Measurements from ENCODE around the gene CNTNAP2.

CNTNAP2 gene

DNA sequence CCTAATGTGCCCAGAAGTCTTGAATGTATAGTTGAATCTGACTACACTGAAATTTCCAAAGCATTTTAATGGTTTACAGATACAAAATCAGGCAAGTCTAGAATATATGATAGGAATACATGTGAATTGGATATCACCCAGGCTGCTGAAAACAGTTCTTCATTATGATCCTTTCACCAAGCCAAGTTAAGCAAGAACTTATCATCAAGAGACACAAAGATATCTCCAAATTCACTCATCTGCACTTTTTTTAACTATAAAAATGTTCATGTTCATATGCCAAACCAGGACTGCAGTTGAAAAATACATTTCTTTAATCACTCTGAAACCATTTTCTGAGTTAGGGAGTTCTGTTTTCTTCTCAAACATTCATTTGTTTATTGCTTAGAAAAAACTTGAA lies 2061.4 kb downstream of the CNTNAP2 start:
- DNase-seq (ENCODE audit: low read depth) = no peak
- H3K4me3 ChIP-seq (ENCODE audit: low read depth, low read length) = no peak overlapping the region

DNA sequence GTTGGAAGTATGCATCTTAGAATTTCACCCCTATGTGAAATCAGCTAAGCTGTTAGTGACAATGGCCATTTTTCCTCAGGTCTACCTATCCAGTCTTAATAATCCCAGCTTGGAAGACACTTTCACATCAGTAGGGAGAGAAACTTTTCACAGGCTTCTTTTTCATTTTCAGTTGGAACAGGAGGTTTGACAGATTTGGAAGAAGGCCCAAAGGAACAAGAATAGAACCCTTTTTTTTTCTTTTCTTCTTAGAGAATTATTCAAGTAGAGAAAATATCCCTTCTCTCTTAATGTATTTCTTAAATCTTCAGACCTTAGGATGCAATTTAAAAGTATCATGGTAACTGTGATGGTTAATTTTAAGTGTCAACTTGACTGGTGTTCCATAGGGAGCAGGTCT lies 2063.5 kb downstream of the CNTNAP2 start:
- H3K4me3 ChIP-seq (ENCODE audit: low read depth, low read length) = no peak overlapping the region
- DNase-seq (ENCODE audit: low read depth) = no peak

DNA sequence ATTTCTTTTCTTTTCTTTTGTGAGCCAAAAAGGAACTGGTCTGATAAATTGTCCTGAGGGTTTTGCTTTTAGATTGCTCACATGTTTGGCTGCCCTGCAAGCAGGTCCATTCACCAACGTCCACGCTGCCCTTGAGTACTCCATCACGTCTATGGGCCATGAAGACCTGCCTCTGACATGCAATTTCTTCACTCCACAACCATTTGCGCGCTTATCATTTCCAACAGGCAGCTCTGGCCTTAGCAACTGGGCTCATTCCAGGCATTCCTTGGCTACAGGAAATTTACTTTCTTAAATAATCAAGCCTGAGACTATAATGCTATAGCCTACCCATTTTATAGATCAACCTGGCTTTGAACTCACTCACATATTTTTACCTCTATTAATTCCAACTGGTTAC lies 2065.7 kb downstream of the CNTNAP2 start:
- no peak for DNase-seq (ENCODE audit: low read depth)
- no peak overlapping the region for H3K4me3 ChIP-seq (ENCODE audit: low read depth, low read length)

DNA sequence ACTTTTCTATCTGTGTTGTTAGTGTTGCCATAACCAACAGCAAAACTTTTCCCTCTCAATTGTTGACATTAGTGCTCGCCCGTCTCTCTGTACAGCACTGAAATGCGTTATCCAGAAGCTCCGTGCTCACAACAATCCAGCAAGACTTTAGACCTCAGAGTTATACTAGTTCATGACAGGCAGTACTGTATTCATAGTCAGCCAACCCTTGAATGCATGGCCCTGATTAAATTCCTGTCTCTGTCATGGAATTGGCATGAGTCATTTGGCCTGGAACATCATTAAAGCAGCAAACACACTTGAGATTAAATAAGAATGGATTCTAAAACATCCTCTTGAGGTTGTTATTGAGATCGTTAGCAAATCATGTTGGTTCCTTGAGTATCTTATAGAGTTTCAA lies 2068.4 kb downstream of the CNTNAP2 start:
- DNase-seq (ENCODE audit: low read depth) = no peak
- no peak overlapping the region for H3K4me3 ChIP-seq (ENCODE audit: low read depth, low read length)

DNA sequence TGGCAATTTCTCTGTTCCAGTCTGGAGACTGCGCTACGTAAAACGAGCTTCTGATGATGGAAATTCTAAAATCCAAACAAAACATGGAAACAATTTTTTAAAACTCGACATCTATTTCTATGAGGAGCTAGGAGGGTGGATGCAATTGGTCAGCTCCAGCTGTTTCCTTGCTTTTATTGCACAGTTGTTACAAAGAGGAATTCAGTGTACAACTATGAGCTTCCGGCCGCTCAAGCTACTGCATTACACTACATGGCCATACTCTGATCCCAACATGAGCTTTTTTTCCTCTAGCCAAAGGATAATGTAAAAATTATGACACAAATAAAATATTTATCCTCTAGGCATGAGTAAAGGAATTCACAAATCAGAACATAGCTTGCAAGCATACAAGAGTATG lies 2070.9 kb downstream of the CNTNAP2 start:
- no peak for DNase-seq (ENCODE audit: low read depth)
- no peak overlapping the region for H3K4me3 ChIP-seq (ENCODE audit: low read depth, low read length)

DNA sequence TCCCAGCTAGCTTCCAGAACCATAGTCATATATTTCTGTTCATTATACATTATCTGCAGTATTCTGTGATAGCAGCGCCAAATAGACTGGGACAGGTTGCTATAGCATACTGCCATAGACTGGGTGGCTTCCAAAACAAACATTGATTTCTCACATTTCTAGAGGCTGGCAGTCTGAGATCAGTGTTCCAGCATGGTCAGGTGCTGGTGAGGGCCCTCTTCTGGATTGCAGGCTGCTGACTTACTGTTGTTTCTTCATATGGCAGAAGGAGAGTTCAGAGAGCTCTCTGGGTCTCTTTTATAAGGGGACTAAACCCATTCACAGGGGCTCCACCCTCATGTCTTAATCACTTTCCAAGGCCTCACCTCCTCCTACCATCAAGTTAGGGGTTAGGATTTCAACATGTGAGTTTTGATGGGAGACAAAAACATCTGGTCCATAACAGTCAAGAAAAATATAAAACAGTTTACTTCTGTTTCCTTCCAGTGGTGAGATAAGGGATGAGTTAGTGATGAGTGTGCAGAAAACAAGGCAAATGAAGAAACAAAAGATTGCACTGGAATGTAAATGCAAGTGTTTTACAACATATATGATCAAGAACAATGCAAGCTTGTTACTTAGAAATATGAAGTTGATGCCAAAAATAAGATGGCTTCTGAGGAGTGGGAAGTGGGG lies 2074.9 kb downstream of the CNTNAP2 start:
- H3K4me3 ChIP-seq (ENCODE audit: low read depth, low read length) = no peak overlapping the region
- DNase-seq (ENCODE audit: low read depth) = no peak

DNA sequence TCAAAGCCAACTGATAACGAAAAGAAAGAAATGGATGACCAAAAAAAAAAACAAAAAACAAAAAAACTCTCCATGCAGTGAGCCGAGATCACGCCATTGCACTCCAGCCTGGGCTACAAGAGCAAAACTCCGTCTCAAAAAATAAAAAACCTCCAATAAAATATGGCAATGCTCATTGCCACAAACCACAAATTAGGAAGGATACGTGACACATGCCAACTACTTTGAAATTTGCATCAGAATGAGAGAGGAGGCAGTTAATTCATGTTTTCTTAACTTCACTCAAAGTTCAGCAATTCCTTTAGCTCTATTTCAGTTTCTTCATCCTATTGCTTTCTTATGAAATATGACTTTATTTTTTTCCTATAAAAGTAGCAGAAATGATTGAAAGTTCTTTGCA lies 2075.9 kb downstream of the CNTNAP2 start:
- no peak for DNase-seq (ENCODE audit: low read depth)
- H3K4me3 ChIP-seq (ENCODE audit: low read depth, low read length) = no peak overlapping the region

DNA sequence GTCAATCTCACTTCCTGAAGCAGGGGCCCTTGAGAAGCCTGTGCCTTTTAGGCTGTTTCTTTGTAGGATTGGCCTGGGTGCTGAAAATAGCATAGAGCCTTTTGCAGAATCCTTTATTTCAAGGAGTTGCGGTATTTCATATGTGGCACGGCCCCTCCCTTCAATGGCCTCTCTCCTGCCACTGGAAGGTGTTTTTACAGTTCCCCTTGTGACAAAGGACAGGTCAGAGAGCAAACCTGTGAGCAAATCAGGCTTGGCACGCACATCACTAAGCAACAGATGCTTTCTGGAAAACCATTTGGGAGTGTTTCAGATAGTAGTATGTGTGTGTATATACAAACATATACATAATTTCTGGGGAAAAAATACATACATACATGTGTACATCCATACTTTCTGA lies 2085.4 kb downstream of the CNTNAP2 start:
- no peak for DNase-seq (ENCODE audit: low read depth)
- no peak overlapping the region for H3K4me3 ChIP-seq (ENCODE audit: low read depth, low read length)

DNA sequence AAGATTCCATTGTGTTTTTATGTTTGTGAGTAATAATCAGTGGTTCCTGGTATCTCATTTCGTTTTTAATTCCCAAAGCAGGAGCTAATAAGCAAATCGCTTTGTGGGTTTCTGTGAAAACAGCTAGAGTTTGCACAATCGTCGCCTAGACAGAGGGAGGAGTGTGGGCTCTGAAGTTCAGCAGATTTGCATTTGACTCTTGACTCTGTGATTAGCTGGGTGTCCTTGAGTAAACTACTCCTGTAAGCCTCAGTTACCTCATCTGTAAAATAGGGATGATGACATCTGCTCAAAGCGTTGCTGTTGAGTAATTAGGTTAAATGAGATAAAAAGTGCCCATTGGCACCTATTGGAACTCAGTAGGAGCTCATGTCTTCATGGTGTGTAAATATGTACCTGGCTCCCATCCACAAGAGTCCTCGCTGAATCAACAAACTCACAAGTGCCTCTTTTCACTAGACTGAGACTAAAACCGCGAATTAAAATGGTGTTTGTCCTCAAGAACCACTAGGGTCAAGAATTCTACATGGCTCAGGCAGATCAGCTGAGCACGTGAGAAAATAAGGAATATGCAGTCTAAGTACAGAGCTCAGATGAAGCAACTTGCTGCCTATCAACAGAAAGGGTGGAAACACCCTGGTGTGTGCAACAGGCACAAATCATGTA lies 2088.2 kb downstream of the CNTNAP2 start:
- no peak for DNase-seq (ENCODE audit: low read depth)
- H3K4me3 ChIP-seq (ENCODE audit: low read depth, low read length) = no peak overlapping the region

DNA sequence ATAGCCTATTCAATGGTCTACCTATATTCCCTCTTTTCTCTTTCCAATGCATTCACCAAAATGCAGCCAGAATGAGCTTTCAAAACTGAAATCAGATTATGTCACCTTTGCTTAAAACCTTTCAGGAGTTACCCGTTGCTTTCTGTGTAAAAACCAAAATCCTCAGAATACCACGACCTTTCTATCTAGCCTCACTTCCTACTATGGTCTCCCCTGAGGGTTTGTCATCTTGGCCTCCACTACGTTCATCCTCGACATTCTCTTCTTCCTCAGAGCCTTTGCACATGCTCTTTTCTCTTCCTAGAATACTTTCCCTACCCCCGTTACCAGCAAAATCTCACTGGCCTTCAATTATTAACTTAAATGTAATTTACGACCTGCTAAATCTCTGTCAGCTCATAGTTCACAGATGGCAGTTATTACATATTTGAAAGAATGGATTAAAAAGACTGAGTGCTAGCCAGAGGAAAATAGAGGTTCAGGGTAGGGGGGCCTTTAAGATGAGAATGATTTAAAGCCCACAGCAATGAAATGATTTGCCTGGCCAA lies 2093.1 kb downstream of the CNTNAP2 start:
- DNase-seq (ENCODE audit: low read depth) = no peak
- no peak overlapping the region for H3K4me3 ChIP-seq (ENCODE audit: low read depth, low read length)

DNA sequence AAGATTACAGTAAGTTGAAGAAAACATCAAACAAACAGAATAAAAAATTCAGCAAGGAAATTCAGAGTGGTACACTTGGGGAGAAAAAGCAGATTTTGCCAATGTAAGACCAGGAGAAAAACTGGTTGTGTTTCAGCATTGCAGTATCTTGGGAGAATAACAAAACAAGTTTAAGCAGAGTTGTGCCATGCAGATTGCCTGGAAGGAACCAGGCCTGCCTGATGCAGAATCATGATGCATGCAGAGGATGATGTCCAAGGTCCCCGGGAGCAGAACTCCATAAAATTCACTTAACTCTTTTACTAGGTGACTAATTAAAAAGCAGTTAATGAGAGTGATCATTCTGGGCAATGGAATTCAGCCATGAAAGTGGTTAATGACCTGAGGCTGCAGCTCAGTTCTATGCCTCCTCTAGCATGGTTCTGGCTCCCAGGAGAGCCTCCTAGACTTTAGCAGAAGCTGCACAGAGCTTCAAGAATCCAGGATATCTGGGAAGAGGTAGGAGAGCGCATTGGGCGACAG lies 2094.3 kb downstream of the CNTNAP2 start:
- DNase-seq (ENCODE audit: low read depth) = no peak
- H3K4me3 ChIP-seq (ENCODE audit: low read depth, low read length) = no peak overlapping the region

DNA sequence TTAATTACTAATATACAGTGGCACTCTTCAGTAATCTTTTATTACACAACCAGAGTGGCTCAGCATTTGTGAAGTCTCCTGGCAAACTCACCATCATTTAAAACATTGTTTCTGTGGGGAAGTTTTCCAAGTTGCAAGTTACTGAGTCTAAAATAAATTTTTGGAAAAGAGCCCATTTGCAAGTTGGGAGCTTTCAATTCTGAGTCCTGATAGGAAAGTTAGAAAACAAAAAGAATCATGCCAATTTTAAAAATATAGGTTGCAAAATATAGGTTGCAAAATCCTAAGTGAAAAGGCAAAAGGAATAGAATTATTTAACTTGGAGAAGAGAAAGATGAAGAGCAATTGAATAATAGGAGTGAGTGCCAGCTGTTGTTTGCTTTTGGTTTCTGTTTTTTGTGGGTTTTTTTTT lies 2095.1 kb downstream of the CNTNAP2 start:
- no peak overlapping the region for H3K4me3 ChIP-seq (ENCODE audit: low read depth, low read length)
- DNase-seq (ENCODE audit: low read depth) = no peak

DNA sequence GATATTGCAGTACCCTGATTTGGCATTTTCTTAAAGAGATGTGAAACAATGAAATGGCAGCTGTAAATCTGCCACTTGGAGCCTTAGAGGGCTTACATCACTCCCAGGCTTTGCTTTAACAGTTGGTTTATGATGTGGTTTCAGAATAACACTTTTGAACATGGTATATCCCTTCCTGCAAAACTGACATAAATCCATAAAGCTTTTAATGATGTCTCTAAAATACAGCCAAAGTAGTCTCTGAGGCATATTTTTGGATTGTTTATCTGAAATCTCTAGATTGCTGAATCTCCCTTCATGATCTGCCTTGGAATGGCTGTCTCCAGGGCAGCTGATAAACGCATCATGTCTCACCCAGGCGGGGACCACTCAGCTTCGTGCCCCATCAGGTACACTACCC lies 2096.1 kb downstream of the CNTNAP2 start:
- DNase-seq (ENCODE audit: low read depth) = no peak
- H3K4me3 ChIP-seq (ENCODE audit: low read depth, low read length) = no peak overlapping the region

DNA sequence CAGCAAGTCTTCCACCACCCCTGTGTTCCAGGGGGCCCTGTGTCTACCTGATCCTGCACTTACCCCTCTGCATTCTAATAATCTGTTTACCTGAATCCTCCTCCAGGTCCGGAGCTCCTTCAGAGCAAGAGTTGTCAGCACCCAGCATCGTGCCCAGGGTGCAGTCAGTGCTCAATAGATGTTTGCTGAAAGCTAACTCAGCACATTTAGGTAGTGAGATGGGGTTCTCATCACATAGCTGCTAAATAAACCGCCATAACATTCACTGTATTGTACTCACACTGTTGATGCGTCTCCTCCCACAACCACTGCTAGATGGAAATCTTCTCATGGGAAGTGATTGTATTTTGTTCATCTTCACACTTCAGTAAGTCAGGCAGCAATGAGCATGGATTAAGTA lies 2097.5 kb downstream of the CNTNAP2 start:
- H3K4me3 ChIP-seq (ENCODE audit: low read depth, low read length) = no peak overlapping the region
- DNase-seq (ENCODE audit: low read depth) = no peak

DNA sequence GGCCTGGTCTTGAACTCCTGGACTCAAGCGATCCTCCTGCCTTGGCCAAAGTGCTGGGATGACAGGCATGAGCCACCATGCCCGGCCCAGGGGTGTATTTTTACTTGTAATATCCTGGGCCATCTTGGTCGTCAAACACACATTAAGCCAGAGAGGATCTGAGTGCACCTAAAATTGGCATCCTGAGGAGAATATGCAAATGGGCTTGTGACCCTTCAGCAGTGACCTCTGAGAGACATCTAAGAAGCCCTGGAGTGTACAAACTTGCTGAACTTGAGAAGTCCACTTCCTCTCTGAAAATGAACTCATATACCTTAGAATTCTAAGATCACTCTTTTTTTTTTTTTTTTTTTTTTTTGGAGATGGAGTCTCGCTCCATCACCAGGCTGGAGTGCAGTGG lies 2102.0 kb downstream of the CNTNAP2 start:
- no peak for DNase-seq (ENCODE audit: low read depth)
- H3K4me3 ChIP-seq (ENCODE audit: low read depth, low read length) = no peak overlapping the region

DNA sequence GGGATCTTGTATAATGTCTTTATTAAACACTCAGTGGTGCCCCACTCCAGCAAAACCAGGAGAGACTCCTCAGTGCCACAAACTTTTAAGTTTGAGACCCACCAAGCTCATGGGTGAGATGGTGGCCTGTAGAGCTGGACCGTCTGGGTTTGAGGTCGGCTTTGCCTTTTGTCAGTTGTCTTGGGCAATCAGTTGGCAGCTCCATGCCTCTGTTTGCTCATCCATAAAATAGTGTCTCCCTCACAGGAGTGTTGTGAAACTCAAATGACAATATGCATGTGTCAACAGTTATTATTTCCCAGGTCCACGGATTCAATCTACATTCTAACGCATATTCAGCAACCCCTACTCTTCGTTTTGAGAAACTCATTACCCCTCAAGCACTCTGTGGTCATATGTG lies 2106.1 kb downstream of the CNTNAP2 start:
- no peak overlapping the region for H3K4me3 ChIP-seq (ENCODE audit: low read depth, low read length)
- DNase-seq (ENCODE audit: low read depth) = no peak

DNA sequence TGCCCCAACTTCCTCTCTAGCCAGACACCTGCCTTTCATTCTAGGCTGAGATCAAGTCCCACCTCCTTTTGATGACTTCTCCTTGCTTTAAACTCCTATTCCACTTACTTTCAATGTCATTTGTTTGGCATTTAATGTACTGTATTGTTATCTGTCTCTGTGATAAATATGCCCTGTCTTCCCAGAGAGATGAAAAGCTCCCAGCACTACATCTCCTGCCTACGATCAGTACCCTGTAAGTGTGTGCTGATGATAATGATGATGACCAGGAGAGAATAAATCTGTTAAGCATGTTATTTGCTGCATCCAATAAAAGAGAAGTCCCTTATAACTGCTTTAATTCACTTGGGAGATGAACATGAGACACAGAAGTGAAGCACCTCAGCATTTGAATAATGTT lies 2106.6 kb downstream of the CNTNAP2 start:
- H3K4me3 ChIP-seq (ENCODE audit: low read depth, low read length) = no peak overlapping the region
- DNase-seq (ENCODE audit: low read depth) = no peak

DNA sequence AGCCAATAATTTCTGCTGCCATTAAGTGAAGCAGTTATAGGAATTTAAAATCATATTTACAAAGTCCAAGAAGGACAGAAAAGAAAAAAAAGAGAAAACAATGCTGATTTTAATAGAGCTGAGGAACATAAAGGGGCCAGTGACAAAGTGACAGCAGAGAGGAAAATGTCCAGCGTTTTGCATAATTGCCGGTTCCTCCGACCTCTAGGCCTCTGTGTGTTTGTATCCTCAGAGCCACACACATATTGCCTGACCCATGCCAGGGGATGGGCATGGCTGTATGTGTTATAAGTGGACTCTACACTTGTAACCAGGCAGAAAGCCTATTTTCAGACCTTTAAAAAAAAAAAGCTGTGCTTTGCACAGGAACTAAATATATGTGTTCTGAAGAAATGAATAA lies 2107.1 kb downstream of the CNTNAP2 start:
- no peak for DNase-seq (ENCODE audit: low read depth)
- H3K4me3 ChIP-seq (ENCODE audit: low read depth, low read length) = no peak overlapping the region

DNA sequence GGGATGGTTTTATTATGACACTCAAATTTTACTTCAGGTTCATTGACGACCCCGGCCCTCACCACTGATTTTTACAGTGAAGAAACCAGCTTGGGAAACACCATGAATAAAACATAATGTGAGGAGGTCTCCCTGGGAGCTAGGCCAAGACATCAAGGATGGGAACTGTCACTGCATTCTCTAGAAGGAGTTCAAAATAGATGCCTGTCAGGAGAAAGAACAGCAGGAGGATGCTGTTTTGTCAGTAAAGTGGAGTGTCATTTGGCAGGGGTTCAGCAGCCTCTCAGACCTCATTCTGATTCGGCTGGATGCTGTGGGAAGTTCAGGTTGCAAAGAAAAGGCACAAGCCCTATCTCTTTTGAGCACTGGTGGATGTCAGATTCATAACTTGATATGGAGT lies 2113.7 kb downstream of the CNTNAP2 start:
- H3K4me3 ChIP-seq (ENCODE audit: low read depth, low read length) = no peak overlapping the region
- no peak for DNase-seq (ENCODE audit: low read depth)

DNA sequence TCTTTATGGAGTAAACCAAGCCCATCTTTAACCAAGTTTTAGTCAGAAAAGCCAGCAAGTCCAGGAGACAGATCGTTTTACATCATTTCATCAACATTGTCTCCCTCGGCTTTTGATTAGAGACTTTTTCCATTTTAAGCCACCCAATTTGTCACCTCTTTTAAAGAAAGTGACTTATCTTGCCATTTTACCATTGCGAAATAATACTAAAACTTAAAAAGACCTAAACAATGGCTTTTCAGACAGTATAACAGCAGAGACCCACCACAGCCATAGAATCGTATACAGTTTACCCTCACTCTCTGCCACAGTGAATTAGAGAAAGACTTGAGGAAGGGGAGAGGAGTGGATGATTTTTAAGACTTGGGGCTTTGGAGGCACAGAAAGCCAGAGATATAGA lies 2114.3 kb downstream of the CNTNAP2 start:
- DNase-seq (ENCODE audit: low read depth) = no peak

DNA sequence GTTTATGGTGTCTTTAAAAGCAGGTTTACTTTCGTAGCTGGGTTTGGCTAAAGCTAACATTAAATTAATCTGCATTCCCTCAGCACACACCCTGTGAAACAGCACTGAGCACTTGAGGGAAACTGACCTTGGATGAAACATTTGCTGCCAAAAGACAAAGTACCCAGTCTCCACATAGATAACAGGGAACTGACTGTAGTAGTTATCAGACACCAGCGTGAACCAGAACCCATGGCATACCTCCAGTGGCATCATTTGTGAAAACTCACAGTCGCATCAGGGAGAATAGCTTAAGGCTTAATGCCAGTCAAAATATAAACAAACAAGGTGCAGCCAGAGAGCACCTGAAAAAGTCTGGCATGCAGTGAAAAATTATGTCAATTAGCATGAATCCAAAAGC lies 2116.2 kb downstream of the CNTNAP2 start:
- H3K4me3 ChIP-seq (ENCODE audit: low read depth, low read length) = no peak overlapping the region
- no peak for DNase-seq (ENCODE audit: low read depth)

More for the DNA sequence above, 2114.3 kb downstream of the CNTNAP2 start:
- H3K4me3 ChIP-seq (ENCODE audit: low read depth, low read length) = no peak overlapping the region

All from skeletal muscle cell (primary cell).